AG08396 (cell line): ENCODE measurements around the gene PLXDC2.

Experiments
- DNase-seq: peaks from one replicate; pipeline ENCODE4 v3.0.0; 2012; ENCODE audit warnings: low spot score, mixed read lengths

PLXDC2 gene

DNA sequence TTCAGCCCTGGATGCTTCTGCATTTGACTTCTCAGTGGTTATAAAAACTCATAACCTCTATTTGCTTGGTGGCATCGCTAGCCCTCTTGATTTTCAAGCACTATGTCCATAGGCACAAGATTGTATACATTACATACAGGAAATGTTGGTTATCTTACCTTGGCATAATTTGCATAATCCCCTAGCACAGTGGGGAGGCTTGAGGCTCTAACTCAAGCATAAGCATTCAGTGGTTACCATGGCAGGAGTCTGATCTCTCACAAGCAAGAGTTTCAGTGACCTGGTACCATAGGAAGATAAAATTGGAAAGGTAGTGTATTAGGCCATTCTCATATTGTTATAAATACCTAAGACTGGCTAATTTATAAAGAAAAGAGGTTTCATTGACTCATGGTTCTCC is 121.8 kb downstream of the PLXDC2 start:
- DNase-seq, result no peak

DNA sequence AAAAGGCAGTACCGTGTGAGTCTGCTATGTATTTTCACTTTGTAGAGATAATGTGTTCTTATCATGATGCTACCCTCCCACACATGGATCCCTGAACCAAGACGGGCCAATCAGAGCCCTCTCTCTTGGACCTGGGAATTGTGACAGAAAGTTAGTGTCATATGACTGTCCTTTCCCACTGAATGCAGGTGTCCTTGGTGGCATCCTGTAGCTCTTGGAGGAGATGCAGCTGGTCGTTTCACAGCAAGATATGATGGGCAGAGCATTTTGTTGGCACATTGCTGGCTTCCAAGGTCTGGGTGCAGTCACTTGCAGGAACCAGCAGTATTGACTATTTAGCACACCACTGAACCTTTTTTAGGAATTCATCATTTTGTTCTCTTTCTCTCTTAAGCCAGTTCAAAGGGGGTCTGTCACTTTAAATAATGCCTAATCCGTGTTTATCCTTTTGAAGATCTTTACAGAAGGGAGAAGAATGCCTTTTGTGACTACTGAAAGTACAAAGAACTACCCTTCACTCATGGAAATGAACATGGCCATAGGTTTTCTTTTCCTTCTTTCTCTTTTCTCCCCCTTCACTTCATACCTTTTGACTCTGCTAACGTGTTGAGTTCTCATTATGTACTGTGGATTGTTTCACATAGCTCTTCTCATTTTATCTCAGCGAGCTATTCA is 125.1 kb downstream of the PLXDC2 start:
- DNase-seq, result no peak

DNA sequence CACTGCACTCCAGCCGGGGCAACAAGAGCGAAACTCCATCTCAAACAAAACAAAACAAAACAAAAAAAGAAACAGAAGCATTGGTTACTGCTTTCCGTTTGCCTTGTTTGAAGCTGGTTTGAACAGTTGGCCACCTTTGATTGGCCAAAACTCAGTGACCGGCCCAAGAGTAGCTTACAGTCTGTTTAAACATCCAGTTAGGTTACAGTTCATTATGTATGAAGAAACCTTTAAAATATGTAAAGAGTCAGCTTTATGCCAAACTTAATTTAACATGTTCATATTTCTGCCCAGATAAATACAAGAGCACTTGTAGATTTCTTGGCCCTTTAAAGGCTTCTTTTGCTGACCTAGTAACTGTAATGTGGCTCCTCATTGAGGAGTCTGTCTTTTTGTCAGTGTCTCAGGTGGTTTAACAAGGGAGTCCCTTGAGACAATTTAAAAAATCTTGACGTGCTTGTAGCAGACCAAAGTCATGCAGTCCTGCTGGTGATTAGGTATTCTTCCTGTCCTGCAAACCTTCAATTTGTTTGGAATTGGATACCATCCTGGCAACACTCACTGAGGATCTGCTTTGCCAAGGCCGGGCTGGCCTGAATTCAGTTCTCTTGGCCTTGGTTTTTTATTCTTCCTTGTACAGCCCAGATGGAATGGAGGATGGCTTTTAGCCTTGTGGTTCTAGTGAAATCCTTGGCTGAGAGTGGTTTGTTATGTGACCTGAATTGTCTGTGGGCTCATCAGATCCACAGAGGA is 128.9 kb downstream of the PLXDC2 start:
- DNase-seq, result no peak

DNA sequence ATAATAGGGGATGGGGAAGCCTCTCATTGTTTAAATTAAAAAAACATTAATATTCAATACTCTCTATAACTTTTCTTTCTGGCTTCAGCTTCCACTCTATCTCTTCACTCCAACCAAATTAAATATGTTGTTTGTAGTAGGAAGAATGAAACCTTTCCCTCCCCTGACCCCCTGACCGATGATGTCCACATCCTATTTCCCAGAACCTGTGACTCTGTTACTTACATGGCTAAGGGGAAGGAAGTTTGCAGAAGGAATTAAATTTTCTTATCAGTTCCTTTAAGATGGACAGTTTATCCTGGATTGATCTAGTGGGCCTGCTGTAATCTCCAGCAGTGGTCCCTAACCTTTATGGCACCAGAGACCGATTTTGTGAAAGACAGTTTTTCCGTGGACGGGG is 130.0 kb downstream of the PLXDC2 start:
- DNase-seq, result no peak

DNA sequence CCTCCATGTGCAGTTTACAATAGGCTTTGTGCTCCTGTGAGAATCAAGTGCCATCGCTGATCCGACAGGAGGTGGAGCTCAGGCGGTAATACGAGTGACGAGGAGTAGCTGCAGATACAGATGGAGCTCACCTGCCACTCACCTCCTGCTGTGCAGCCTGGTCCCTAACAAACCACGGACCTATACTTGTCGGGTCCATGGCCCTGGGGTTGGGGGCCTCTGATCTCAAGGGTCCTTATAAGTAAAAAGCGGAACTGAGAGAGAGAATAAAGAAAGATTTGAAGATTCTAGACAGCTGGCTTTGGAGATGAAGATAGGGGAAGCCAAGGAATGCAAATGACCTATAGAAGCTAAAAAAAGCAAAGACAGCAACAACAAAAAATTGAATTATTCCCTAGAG is 130.6 kb downstream of the PLXDC2 start:
- no peak for DNase-seq

DNA sequence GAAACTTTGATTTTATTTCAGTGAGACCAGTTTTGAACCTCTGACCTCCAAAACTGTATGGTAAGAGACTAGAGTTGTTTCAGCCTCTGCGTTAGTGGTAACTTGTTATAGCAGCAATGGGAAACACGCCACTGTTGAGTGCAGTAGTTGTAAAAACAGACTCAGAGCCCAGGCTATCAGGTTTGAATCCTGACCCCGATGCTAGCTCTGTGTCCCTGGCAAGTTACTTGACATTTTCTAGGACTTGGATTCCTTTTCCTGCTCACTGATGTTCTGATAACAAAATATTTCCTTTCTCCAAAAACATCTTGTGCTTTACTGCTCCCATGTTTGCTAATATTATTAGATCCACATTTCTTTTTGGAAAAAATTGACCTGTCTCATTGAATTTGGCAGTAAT is 131.0 kb downstream of the PLXDC2 start:
- DNase-seq, result no peak

DNA sequence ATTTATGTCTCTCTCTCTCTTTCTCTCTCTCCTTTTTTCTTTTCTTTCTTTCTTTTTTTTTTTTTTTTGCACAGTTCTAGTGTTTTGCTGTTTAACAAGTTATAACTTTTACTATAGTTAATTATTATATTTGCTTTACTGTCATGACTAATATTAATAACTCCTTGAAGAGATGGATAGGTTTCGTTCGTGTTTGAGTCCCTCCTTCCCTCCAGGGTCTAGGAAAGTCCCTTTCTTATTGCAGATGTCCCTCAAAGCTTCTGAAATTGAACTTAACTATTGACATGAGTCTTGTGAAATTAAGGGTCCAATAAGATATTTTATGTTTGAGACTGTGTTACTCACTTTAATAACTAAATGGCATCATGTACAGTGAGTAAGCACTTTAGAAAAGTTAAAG is 131.4 kb downstream of the PLXDC2 start:
- DNase-seq, result no peak

DNA sequence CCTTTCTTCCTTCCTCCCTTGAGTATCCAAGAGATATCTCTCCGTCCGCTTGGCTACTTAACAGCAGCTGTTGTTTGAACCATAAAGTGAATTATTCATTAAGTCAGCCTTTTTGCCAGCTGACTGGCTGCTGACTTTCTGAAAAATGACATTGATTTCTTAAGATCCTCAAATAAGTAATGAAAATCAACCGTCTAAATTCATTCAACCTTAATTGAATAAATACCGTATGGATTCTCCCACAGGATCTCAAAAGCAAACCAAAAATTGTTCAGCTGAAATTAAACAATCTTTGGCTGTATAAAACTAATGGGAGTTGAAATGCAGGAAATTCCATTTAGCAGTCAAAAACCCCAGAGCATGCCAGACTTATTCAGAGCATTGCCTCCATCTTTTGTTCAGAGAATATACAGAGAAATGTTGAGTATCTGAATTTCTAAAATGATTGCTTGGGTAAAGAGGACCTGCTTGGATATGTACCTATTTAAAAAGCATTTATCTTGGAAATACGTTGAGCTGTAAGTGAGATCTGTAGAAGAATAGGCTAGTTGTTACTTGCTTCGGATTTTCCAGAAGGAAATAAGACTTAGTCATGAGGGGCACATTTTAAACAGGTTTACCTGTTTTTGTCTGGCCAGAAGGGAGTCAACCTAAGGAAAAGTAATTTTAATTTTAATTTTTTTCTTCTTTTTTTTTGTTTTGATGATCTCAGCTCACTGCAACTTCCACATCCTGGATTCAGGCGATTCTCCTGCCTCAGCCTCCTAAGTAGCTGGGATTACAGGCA is 136.2 kb downstream of the PLXDC2 start:
- DNase-seq, result no peak

DNA sequence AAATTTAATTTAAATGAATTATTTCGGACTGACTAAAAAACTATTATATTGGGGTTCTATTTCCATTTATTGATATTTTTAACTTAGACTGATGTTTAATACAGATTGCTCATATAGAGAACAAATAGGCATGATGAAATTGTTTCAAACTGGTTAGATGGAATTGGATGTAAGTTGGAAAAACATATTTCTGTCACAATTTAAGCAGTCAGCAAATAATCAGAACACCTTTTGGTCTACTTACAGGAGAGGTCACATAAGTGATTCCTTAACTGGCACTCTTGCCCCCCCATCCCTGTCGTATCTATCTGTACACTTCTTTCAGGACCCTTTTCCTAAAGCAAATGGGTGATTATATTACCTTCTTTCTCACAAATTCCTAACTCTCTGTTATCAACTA is 138.4 kb downstream of the PLXDC2 start:
- DNase-seq, result no peak

DNA sequence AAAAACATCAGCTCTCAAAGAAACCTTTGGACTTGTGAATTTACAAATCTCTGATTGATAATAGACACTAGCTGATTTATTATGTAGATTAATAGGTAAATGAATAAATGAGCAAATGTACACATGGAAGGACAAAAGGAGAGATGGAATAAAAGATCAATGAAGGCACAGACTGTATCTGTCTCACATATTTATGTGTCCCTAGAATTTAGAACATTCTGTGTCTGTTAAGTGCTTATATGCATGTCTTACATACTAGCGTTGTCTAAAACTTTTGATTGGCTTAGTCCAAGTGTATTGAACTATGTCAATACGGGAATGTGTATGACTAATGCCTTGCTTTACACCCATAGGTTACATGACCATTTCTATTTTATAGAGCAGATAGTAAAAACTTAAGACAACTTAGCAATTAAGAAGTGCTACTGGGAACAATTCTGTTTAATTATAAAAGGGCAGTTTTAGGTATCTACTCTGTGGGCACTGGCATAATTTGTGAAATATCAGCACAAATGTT is 140.3 kb downstream of the PLXDC2 start:
- DNase-seq, result no peak

DNA sequence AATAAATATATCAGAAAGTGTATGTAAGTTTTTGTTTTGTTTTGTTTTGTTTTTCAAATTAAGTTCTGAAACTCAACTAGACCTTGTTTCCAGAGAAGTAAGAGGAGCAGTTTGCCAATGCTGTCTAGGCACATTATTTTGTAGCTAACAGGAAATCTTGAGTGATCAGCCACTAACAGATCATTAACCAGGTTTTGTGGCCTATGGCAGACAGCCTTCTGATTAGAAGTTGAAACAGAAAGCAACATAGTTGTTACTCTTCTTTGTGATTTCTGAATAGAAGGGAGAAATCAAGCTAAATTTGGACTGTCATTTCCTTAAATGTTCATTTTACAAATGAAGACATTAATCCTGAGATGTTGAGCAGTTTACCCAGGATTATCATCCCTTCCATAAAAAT is 142.6 kb downstream of the PLXDC2 start:
- DNase-seq, result no peak

DNA sequence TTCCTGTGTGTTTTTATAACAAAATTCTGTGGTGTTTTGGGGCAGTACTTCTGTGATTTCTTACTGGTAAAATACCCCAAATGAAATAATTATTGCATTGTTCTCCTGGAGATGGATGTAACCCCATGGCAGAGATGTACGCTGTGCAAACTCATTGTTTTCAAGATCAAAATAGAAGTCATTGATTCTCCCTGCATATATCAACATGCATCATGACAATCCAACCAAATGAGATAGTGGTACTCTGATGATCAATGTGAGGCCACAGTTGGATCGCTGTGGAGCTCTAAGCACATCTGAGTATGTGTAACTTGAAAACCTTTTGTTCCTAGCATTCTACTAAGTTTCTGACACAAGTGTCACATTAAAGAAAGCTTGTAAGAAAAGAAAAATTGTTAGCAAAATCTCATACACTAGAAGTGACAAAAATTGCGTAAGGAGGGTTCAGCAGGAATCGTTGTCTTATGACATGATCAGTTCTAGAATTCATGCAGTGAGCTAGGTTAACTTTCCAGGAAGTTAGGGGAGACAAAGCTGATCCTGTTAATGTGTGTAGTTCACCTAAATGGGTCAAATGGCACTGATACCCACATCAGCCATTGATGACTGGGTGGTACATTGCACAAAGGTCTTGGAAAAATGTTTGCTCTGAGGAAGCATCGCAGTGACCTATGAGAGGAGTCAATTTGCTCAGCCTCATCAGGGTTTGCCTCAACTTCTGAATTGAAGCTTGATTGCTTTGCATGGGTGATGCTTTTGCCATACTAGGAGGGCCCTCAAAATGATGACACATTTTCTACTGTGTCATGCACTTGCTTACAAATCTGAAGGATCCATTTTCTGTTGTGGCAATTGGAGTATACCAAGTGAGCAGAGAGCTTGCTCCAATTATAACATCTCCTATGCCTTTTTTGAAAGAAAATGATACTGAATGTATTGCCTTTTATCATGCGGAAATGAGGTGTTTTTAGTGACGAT is 145.1 kb downstream of the PLXDC2 start:
- no peak for DNase-seq

DNA sequence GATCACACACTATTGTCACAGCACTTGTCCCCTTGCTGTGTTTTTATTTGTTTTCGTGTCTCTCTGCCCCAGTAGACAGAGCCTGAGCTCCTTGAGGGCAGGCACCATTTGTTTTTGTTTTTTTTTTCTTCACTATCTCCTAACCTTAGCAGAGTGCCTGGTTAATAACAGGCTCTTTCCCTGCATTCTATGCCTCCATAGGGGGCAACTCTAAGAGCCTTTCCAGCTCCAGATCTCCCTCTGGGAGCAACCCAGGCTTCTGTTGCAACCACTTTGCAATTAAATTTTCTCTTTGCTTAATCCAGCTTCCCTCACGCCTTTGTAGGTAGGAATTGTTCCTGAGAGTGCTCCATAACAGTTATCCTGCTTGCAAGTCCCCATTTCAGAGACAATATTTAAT is 148.4 kb downstream of the PLXDC2 start:
- DNase-seq, result no peak

DNA sequence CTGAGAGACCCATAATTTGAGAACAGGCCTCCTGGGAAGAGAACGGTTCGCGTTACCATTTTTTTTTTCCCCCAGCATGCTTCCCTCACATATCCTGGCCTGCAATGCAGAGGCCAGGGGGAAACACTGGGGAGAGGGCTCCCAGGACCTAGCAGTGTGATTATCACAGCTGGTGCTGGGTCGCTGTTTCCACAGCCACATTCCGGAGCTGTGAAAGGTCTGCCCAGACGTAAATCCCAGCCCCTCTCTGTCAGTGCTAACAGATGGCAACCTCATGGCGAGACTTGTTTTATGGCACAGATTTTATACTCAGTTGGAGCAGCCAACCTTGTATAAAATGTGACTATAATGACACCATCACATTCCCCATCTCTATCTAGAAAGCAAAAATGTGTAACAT is 150.5 kb downstream of the PLXDC2 start:
- DNase-seq, result no peak

DNA sequence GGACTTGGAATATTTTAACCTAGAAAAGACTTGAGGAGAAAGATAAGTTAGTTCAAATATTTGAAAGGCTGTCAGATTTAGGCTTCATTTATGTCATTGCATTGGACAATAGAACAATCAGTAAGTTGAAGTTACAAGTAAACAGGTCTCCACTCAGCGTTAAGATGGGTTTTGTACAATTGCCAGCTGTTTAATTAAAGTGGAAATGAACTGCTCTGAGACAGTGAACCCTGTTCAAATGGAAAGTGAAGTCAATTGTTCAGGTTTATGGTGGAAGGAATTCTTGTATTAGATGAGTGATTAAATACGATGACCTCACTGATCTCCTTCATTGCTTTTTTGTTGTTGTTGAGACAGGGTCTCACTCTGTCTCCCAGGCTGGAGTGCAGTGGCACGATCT is 151.7 kb downstream of the PLXDC2 start:
- DNase-seq, result no peak

DNA sequence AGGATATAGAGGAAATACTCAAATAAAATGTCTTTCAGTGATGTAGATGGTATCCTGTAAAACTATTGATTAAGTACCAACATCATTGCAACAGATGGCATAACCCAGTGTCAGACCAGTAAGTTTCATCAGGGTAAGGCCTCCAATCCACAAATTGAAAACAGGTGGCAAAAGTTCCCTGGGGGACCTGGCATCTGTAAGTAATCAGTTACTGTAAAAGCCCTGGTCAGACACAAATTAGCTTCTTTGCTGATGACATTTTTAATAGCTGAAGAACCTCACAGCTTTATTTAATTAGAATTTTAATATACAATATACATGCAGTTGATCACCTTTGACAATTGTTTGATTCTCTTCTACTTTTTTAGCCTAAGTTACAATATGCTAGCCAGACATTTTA is 152.5 kb downstream of the PLXDC2 start:
- DNase-seq, result no peak

DNA sequence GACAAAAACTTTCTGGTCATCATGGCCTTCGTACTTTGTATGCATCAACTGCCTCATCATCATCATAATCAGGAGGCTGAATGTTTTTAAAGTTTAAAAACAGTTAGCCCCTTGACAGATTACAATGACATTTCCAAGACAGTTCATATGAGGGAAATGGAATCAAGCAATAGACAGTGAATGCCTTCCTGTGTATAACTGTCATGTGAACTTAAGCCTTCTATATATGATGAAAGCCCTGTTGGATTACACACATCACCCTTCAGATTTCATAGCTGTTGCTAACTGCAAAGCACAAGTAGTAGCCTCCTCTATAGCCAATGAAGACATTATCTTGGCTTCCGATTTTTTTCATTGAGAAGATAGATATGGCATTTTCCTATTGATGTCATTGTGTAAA is 154.0 kb downstream of the PLXDC2 start:
- no peak for DNase-seq

DNA sequence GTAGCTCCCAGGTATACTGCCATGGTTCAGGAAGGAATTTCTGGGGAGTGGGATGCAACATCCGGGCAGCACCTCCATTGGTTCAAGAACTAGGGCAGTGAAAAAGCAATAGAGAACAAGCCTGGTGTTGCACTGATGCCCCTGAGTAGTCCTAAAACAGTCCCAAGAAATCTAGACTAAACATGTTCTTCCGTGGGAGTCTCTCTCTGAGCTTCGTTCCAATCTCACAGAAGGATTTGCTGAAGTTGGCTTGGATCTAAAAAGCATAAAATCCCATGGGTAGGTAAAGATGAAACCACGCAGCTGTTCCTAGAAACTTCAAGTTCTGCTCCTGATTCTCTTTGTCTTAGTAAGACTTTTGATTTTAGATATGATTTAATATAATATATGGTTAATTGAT is 154.5 kb downstream of the PLXDC2 start:
- no peak for DNase-seq

DNA sequence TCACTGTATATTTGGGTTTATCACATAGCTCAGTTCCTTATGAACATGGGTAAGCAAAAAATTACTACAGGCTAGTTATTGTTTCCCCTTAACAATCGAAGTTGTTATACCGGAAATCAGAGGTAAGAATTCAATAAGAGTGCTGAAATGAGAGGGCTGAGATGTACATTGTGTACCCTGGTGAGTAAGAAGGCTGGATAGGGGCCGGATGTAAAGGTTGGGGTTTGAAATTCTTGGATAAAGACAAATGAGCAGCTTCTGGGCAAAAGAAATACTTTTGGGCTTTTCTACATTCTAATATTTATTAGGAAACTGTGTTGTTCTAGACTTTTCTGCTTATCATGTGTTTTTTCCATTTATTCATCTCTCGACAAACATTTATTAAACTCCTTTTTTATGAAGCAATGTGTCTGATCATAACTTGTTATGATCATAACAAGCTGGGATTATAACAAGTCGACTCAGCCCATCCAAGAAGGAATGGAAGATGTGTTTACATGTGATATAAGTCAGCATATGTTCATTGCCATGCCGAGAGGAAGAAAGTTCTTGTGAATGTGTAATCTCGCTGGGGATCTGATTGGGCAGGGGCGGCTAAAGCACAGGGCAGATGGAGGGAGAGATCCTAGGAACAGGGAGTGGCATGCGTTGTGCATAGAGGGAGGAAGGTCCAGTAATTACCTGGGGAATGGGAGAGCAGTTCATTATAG is 155.3 kb downstream of the PLXDC2 start:
- no peak for DNase-seq

DNA sequence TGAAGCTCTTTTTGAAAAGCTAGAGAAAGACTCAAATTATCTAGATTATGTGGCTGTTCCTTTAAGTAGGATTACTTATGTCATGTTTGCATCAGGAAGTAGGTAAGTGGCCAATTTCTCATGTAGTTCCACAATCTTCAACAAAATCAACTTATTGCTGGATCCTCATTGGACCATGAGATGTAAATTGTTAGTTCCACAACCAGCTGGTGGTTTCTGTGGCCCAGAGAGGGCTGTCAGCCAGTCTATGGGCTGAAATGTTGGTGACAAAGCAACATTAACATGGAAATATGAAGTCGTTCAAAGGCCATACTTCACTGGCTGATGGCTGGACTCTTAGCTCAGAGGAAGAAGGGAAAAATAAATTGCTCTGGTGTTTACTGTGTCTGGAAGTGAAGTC is 157.9 kb downstream of the PLXDC2 start:
- no peak for DNase-seq

DNA sequence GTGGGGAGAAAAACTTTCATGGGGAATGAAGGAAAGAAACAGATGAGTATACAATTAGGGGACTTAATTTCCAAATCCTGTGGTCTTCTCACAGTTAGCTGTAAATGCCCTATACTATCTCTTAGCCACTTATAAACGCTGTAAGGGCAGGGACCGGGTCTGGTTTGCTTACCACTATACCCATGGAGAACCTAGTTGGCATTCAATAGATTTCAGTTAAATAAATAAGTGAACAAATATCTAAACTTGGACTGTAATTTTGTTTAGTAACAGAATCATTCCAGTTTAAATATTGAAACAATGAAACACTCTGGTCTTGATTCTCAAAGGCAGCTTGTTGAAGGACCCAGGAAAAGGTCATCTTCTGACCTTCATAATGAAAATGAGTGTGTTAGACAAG is 158.3 kb downstream of the PLXDC2 start:
- DNase-seq, result no peak
